ENCODE data around the gene PTGER3. TPM values are rescaled to one million over a fixed set of nuclear protein-coding genes. Genes with fewer than 3 reads are reported as not detected.
"Not testable (repeated sequence)": the region's sequence is repeated elsewhere in the genome, so short reads cannot be mapped to it uniquely, and the experiment has no call there.

The PTGER3 gene
- total and polyA plus RNA-seq, 2 experiments from 2014 or later = 0.45 to 1.6 TPM

DNA sequence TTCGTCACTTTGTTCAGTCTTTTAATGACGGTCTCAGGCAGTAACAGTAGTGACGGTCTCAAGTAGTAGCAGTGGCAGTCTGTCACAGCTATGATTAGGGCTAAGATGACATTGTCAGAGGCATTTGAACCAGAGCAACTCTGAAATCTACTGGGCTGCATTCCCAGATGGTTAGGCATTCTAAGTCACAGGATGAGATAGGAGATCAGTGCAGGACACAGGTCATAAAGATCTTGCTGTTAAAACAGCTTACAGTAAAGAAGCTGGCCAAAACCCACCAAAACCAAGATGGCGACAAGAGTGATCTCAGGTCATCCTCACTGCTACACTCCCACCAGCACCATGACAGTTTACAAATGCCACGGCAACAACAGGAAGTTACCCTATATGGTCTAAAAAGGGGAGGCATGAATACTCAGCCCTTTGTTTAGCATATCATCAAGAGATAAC, 61.8 kb downstream of the PTGER3 start:
- not testable (repeated sequence) for H3K79me2 ChIP-seq (replicated peaks; ENCODE audit: insufficient read depth); H3K4me1 Mint-ChIP-seq; H3K36me3 Mint-ChIP-seq (ENCODE audit: low read depth); DNase-seq (ENCODE audit: low spot score); H3F3A ChIP-seq (replicated peaks; ENCODE audit: low read depth); H3K27me3 ChIP-seq (ENCODE audit: insufficient read depth); H3K27ac ChIP-seq (ENCODE audit: low read depth); H3K9me2 ChIP-seq (ENCODE audit: insufficient read depth); H2AFZ ChIP-seq; ATAC-seq; H4K20me1 ChIP-seq (replicated peaks; ENCODE audit: insufficient read depth); H3K4me2 ChIP-seq; H3K27me3 Mint-ChIP-seq (ENCODE audit: insufficient read depth, low read depth, poor library complexity); H3K4me3 Mint-ChIP-seq; H3K4me1 ChIP-seq (ENCODE audit: insufficient read depth); H3K4me3 ChIP-seq; H3K9me3 Mint-ChIP-seq; H3K36me3 ChIP-seq (ENCODE audit: insufficient read depth); H3K27ac Mint-ChIP-seq

DNA sequence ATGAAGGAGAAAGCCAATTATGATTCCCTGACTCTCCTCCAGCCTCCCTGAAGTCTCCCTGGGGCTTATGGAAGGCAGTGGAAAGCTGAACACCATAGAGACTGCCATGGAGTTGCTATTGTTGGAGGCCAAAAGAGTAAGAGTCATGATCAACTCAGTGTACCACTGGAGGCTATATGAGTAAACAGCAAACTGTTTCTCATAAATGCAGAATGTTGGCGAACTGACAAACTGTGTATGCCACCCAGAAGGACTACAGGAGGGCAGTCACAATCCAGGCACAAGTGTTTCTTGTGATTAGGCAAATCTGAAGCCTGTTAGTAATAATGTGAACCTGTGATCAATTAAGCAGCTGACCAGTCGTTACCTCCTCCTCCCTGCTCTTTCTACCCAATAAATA, 62.3 kb downstream of the PTGER3 start:
- not testable (repeated sequence) for H3F3A ChIP-seq (replicated peaks; ENCODE audit: low read depth); H3K4me3 Mint-ChIP-seq; H3K4me1 ChIP-seq (ENCODE audit: insufficient read depth); H3K9me3 Mint-ChIP-seq; DNase-seq (ENCODE audit: low spot score); H3K9me2 ChIP-seq (ENCODE audit: insufficient read depth); H3K36me3 ChIP-seq (ENCODE audit: insufficient read depth); H3K27me3 Mint-ChIP-seq (ENCODE audit: insufficient read depth, low read depth, poor library complexity); H3K4me3 ChIP-seq; H3K36me3 Mint-ChIP-seq (ENCODE audit: low read depth); H3K79me2 ChIP-seq (replicated peaks; ENCODE audit: insufficient read depth); H3K27ac ChIP-seq (ENCODE audit: low read depth); H2AFZ ChIP-seq; H3K27me3 ChIP-seq (ENCODE audit: insufficient read depth); H3K27ac Mint-ChIP-seq; H4K20me1 ChIP-seq (replicated peaks; ENCODE audit: insufficient read depth); H3K4me2 ChIP-seq; H3K4me1 Mint-ChIP-seq; ATAC-seq

DNA sequence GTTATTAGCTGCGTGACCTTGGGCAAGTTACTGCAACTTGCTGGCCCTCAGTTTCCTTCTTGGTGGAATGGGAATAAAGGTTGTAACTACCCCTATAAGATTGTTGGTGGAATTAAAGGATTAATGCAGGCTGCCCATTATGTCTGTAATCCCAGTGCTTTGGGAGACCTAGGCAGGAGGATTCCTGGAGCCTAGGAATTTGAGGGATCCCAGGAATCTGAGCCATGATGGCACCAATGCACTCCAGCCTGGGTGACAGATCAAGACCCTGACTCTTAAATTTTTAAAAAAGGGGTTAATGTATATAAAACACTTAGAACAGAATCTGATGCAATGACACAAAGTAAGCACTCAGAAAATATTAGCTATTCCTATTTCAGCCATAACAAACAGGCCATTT, 67.3 kb downstream of the PTGER3 start:
- Mint-ChIP-seq H3K27me3 (ENCODE audit: insufficient read depth, low read depth, poor library complexity) (no peaks in the 10 kb centered on the region), H3K27ac (no peak overlapping the region), H3K4me3 (no peak overlapping the region), H3K4me1 (no peaks in the 10 kb centered on the region), H3K36me3 (ENCODE audit: low read depth) (no peaks in the 10 kb centered on the region), H3K9me3 (no peaks in the 10 kb centered on the region; the same call in 2 of the 3 replicates)
- Histone ChIP-seq H3F3A (replicated peaks; ENCODE audit: low read depth) (no peaks in the 10 kb centered on the region), H2AFZ (no peak overlapping the region), H4K20me1 (replicated peaks; ENCODE audit: insufficient read depth) (no peaks in the 10 kb centered on the region; the same call in 1 of the 2 replicates), H3K4me1 (ENCODE audit: insufficient read depth) (no peaks in the 10 kb centered on the region), H3K27ac (ENCODE audit: low read depth) (no peak overlapping the region), H3K9me2 (ENCODE audit: insufficient read depth) (peaks cover 6% of the 10 kb centered on the region; the same call in 1 of the 2 replicates), H3K4me3 (no peak overlapping the region), H3K27me3 (ENCODE audit: insufficient read depth) (no peaks in the 10 kb centered on the region), H3K36me3 (ENCODE audit: insufficient read depth) (no peaks in the 10 kb centered on the region), H3K79me2 (replicated peaks; ENCODE audit: insufficient read depth) (no peaks in the 10 kb centered on the region), H3K4me2 (no peak overlapping the region)
- DNase-seq (ENCODE audit: low spot score) = peak; percentile 30
- no peak for ATAC-seq
- TF ChIP-seq, protein P1, sequence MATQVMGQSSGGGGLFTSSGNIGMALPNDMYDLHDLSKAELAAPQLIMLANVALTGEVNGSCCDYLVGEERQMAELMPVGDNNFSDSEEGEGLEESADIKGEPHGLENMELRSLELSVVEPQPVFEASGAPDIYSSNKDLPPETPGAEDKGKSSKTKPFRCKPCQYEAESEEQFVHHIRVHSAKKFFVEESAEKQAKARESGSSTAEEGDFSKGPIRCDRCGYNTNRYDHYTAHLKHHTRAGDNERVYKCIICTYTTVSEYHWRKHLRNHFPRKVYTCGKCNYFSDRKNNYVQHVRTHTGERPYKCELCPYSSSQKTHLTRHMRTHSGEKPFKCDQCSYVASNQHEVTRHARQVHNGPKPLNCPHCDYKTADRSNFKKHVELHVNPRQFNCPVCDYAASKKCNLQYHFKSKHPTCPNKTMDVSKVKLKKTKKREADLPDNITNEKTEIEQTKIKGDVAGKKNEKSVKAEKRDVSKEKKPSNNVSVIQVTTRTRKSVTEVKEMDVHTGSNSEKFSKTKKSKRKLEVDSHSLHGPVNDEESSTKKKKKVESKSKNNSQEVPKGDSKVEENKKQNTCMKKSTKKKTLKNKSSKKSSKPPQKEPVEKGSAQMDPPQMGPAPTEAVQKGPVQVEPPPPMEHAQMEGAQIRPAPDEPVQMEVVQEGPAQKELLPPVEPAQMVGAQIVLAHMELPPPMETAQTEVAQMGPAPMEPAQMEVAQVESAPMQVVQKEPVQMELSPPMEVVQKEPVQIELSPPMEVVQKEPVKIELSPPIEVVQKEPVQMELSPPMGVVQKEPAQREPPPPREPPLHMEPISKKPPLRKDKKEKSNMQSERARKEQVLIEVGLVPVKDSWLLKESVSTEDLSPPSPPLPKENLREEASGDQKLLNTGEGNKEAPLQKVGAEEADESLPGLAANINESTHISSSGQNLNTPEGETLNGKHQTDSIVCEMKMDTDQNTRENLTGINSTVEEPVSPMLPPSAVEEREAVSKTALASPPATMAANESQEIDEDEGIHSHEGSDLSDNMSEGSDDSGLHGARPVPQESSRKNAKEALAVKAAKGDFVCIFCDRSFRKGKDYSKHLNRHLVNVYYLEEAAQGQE (IDR thresholded peaks at IDR 0.05; ENCODE audit: unreplicated experiment) = no peak
- TF ChIP-seq, protein P2, sequence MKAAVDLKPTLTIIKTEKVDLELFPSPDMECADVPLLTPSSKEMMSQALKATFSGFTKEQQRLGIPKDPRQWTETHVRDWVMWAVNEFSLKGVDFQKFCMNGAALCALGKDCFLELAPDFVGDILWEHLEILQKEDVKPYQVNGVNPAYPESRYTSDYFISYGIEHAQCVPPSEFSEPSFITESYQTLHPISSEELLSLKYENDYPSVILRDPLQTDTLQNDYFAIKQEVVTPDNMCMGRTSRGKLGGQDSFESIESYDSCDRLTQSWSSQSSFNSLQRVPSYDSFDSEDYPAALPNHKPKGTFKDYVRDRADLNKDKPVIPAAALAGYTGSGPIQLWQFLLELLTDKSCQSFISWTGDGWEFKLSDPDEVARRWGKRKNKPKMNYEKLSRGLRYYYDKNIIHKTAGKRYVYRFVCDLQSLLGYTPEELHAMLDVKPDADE (IDR thresholded peaks at IDR 0.05) = no peak
- TF ChIP-seq ZNF114 (CRISPR knock-in tag; IDR thresholded peaks at IDR 0.05) (no peak), JUNB (IDR thresholded peaks at IDR 0.05; ENCODE audit: unreplicated experiment) (no peak), NANOG (IDR thresholded peaks at IDR 0.05; ENCODE audit: borderline replicate concordance) (no peak), STAT1 (IDR thresholded peaks at IDR 0.05; ENCODE audit: unreplicated experiment) (no peak), EZH2phosphoT487 (IDR thresholded peaks at IDR 0.05; ENCODE audit: unreplicated experiment) (no peak), POLR2AphosphoS5 (IDR thresholded peaks at IDR 0.05; ENCODE audit: low read depth) (no peak), EZH2 (IDR thresholded peaks at IDR 0.05; ENCODE audit: low read depth, unreplicated experiment) (no peak)

All from GM23338 (cell line).